Hair follicular keratinocyte (primary cell): Measurements from ENCODE around the gene OR6T1. TPM values are rescaled to one million over a fixed set of nuclear protein-coding genes. Genes with fewer than 3 reads are reported as not detected.

Experiments used
- total RNA-seq: library from RNA; depleted of rRNA; stranded (reverse); fragments of >200 nt; gene quantifications from 2 replicates; pipeline ENCODE4 v1.2.3, GENCODE V29; 2015

OR6T1 gene
- not detected in 2 replicates for total RNA-seq

GRCh38 chr11:123943738-123944137 is at the start of gene OR6T1:
Gene OR6T1 (minus strand): TSS chr11:123943838. CDS start chr11:123943838, 0 bp downstream.

GRCh38 chr11:123977731-123978347 is 34.2 kb upstream of the OR6T1 start, which contains the start of gene OR10S1:
Gene OR10S1 (minus strand): TSS chr11:123977781. CDS start chr11:123977664, 117 bp downstream.

GRCh38 chr11:123939317-123939716 is 4.3 kb downstream of the OR6T1 start, which contains the start of gene OR4D5:
Gene OR4D5 (plus strand): TSS chr11:123939617. CDS start chr11:123939617, 0 bp downstream.

GRCh38 chr11:123901867-123902266 is 41.8 kb downstream of the OR6T1 start, which contains the start of gene OR8D4:
Gene OR8D4 (plus strand): TSS chr11:123902167. CDS start chr11:123906432, 4,265 bp downstream.

Other genes starting within 250 kb of the OR6T1 start
- 5.9 and 7.4 TPM in 2 replicates for gene ZNF202, start 202.2 kb downstream of the OR6T1 start, total RNA-seq
- not detected in 2 replicates for gene OR6X1, start 189.3 kb downstream of the OR6T1 start, total RNA-seq
- not detected in 2 replicates for gene OR6M1, start 137.5 kb downstream of the OR6T1 start, total RNA-seq
- gene TMEM225, start 58.2 kb downstream of the OR6T1 start, total RNA-seq, result not detected in 2 replicates
- not detected in 2 replicates for gene OR8D4, start 41.7 kb downstream of the OR6T1 start, total RNA-seq
- not detected in 2 replicates for gene OR4D5, start 4.2 kb downstream of the OR6T1 start, total RNA-seq
- gene OR10S1, start 33.9 kb upstream of the OR6T1 start, total RNA-seq, result not detected in 2 replicates
- gene OR10G6, start 51.3 kb upstream of the OR6T1 start, total RNA-seq, result not detected in 2 replicates
- not detected in 2 replicates for gene OR10G4, start 69.2 kb upstream of the OR6T1 start, total RNA-seq
- gene OR10G9, start 79.2 kb upstream of the OR6T1 start, total RNA-seq, result not detected in 2 replicates
- gene OR10G8, start 83.0 kb upstream of the OR6T1 start, total RNA-seq, result not detected in 2 replicates
- gene OR10G7, start 97.5 kb upstream of the OR6T1 start, total RNA-seq, result not detected in 2 replicates
- gene VWA5A, start 171.6 kb upstream of the OR6T1 start, total RNA-seq, result 16.1 and 25.1 TPM in 2 replicates
- not detected in 2 replicates for gene OR10D3, start 239.5 kb upstream of the OR6T1 start, total RNA-seq